ENCODE results near the gene SNAPC4. TPM values are rescaled to one million over a fixed set of nuclear protein-coding genes. Genes with fewer than 3 reads are reported as not detected.

The SNAPC4 gene
- total and polyA plus RNA-seq, 2 of the 8 experiments (the other 6 are each of a cell fraction or from before 2014, with no cell fraction given) = 6.9 to 18.1 TPM

GRCh38 chr9:136436055-136436634 lies 36.2 kb upstream of the SNAPC4 start:
- CTCF ChIA-PET (ENCODE audit: partially characterized antibody) = interaction anchor here (0.8 to 1.9 kb wide), 6 partner anchors 9 to 236 kb away, joined by 3 to 5 read pairs (median 3); partner anchors contain the start of gene DNLZ
- TF ChIP-seq MAX (IDR thresholded peaks at IDR 0.05) (no peak), TAF7 (optimal IDR thresholded peaks at IDR 0.05; ENCODE audit: borderline replicate concordance, low read depth, low read length) (no peak)

More at GRCh38 chr9:136436055-136436634, 36.2 kb upstream of the SNAPC4 start:
- Histone ChIP-seq H3K27me3 (replicated peaks in 1 of 4; ENCODE audit: control insufficient read depth in 3 of 4, extremely low read depth in 1 of 4, insufficient read depth in 3 of 4, low read length in 3 of 4) (peaks cover 0 to 2% (median 0%) of the 10 kb centered on the region in 4 experiments; a peak in 2 of 7 replicates), H3K4me1 (replicated peaks in 1 of 4; ENCODE audit: control insufficient read depth in 3 of 4, insufficient read depth in 4 of 4, low read length in 3 of 4) (peaks cover 0 to 7% (median 3%) of the 10 kb centered on the region in 4 experiments; a peak in 1 of 7 replicates), H2AK5ac (ENCODE audit: low read depth, low read length) (no peak overlapping the region), H3K9me3 (ENCODE audit: insufficient read depth in 2 of 2, low read depth in 1 of 2, low read length in 1 of 2) (no peaks in the 10 kb centered on the region), H4K5ac (ENCODE audit: insufficient read length, low read depth, low read length) (no peak overlapping the region), H4K91ac (replicated peaks; ENCODE audit: insufficient read length, low read length) (no peak overlapping the region), H3K23ac (ENCODE audit: insufficient read length) (no peak overlapping the region), H3K36me3 (ENCODE audit: control insufficient read depth in 2 of 4, insufficient read depth in 4 of 4, low read length in 3 of 4) (peaks cover 0 to under 1% (median 0%) of the 10 kb centered on the region in 4 experiments; a peak in 2 of 8 replicates), H3K79me2 (ENCODE audit: control insufficient read depth in 1 of 2, insufficient read depth in 2 of 2, low read length in 2 of 2) (peaks cover 0 to 24% of the 10 kb centered on the region in 2 experiments; a peak in 1 of 4 replicates), H3K23me2 (ENCODE audit: low read depth, low read length) (peaks cover 9% of the 10 kb centered on the region; the same call in 1 of the 2 replicates), H2BK120ac (replicated peaks; ENCODE audit: low read depth, low read length) (no peak overlapping the region), H4K20me1 (replicated peaks in 1 of 2; ENCODE audit: control insufficient read depth in 1 of 2, insufficient read depth in 2 of 2, low read length in 2 of 2) (peaks cover 17 to 28% of the 10 kb centered on the region in 2 experiments), H2AFZ (ENCODE audit: low read length) (no peak overlapping the region), H3K4me3 (ENCODE audit: extremely low read depth in 1 of 4, insufficient read depth in 2 of 4, low read depth in 3 of 4, low read length in 4 of 4) (no peak overlapping the region), H2BK15ac (ENCODE audit: low read length) (no peak overlapping the region), H3K18ac (ENCODE audit: extremely low read depth, low read length) (no peak overlapping the region), H3K14ac (ENCODE audit: insufficient read length) (no peak overlapping the region), H3K79me1 (ENCODE audit: low read depth, low read length) (peaks cover 13% of the 10 kb centered on the region), H4K8ac (ENCODE audit: extremely low read depth, insufficient read depth, low read length) (no peak overlapping the region), H2BK12ac (ENCODE audit: low read depth, low read length) (no peak overlapping the region), H3K4ac (replicated peaks; ENCODE audit: insufficient read length, low read depth, low read length) (no peak overlapping the region), H2BK20ac (ENCODE audit: low read length) (no peak overlapping the region), H3K4me2 (ENCODE audit: insufficient read depth in 1 of 2, low read depth in 2 of 2, low read length in 2 of 2) (no peak overlapping the region), H3K56ac (replicated peaks; ENCODE audit: insufficient read length, low read depth, low read length) (no peak overlapping the region), H3K27ac (ENCODE audit: low read depth, low read length) (no peak overlapping the region), H2BK5ac (ENCODE audit: low read depth, low read length) (no peak overlapping the region; the same call in 1 of the 2 replicates), H3K9ac (replicated peaks in 1 of 4; ENCODE audit: extremely low read depth in 1 of 4, low read depth in 3 of 4, low read length in 3 of 4) (no peak overlapping the region)
- POLR2A ChIA-PET (ENCODE audit: partially characterized antibody) = interaction anchor here (0.7 to 4.2 kb wide), 6 partner anchors 9 to 292 kb away, joined by 3 to 22 read pairs (median 3); no protein-coding TSS in a partner anchor
- no peak for FAIRE-seq
- 87% methylated on average over 23 of the region's 25 CpGs; no CpG with 5 or more reads in 1 of the 2 experiments for WGBS, 2 experiments (ENCODE audit: extremely low coverage in 1 of 2, insufficient coverage in 1 of 2, insufficient read length in 1 of 2, insufficient replicate concordance in 2 of 2, low coverage in 1 of 2, low lambda C conversion rate in 2 of 2, missing lambda C conversion rate in 1 of 2)
- no peak for DNase-seq (ENCODE audit: low read depth in 1 of 2, low spot score in 2 of 2)
